Astrocyte (in vitro differentiated cells and primary cell): ENCODE data around the gene IQSEC3.
A peak's percentile ranks its signal among the peaks of the same experiment; 100 is the strongest.

Experiments
- CTCF ChIP-seq: IDR thresholded peaks from 2 replicates; pipeline ENCODE4 v1.5.1; 2011; ENCODE audit warnings: low read depth, mild to moderate bottlenecking, inconsistent platforms, low read length, moderate library complexity; ENCODE audit not compliant: insufficient read depth
- EZH2 ChIP-seq: IDR thresholded peaks from 2 replicates; pipeline ENCODE4 v1.6.1; 2012; ENCODE audit warnings: mild to moderate bottlenecking, low read length, inconsistent platforms; ENCODE audit not compliant: insufficient read depth

GRCh38 chr12:212715-213526 is 146.4 kb downstream of the IQSEC3 start:
- TF ChIP-seq CTCF (no peak), EZH2 (peak; percentile 53)
